HG02938 (cell line): Measurements from ENCODE around the gene MPLKIP.
"Not testable (repeated sequence)": the region's sequence is repeated elsewhere in the genome, so short reads cannot be mapped to it uniquely, and the experiment has no call there.

Source experiments
- ATAC-seq: cut with Tn5 transposase; IDR thresholded peaks from one replicate; pipeline ENCODE4 v1.9.1; 2021; ENCODE audit warnings: mild to moderate bottlenecking, moderate library complexity; ENCODE audit not compliant: unreplicated experiment

The MPLKIP gene

GRCh38 chr7:40133561-40134427, 628 bp downstream of the MPLKIP start:
- peak; percentile 47 for ATAC-seq

GRCh38 chr7:40122940-40123254, 11.5 kb downstream of the MPLKIP start:
- ATAC-seq = no peak

GRCh38 chr7:40122100-40122939, 12.1 kb downstream of the MPLKIP start:
- ATAC-seq = not testable (repeated sequence)

GRCh38 chr7:40120020-40120419, 14.4 kb downstream of the MPLKIP start:
- no peak for ATAC-seq

- ATAC-seq = not testable (repeated sequence)
Observed at GRCh38 chr7:40118201-40118600, 16.2 kb downstream of the MPLKIP start.

GRCh38 chr7:40117199-40117598, 17.2 kb downstream of the MPLKIP start:
- not testable (repeated sequence) for ATAC-seq

GRCh38 chr7:40115936-40116335, 18.5 kb downstream of the MPLKIP start:
- ATAC-seq = no peak

GRCh38 chr7:40105879-40106473, 28.4 kb downstream of the MPLKIP start:
- ATAC-seq = no peak

GRCh38 chr7:40102897-40103296, 31.5 kb downstream of the MPLKIP start:
- ATAC-seq = no peak

GRCh38 chr7:40101201-40101600, 33.2 kb downstream of the MPLKIP start:
- no peak for ATAC-seq

- ATAC-seq = no peak
Observed at GRCh38 chr7:40099837-40100236, 34.6 kb downstream of the MPLKIP start.

- ATAC-seq = no peak
Observed at GRCh38 chr7:40098810-40099209, 35.6 kb downstream of the MPLKIP start.

GRCh38 chr7:40097728-40098127, 36.7 kb downstream of the MPLKIP start:
- no peak for ATAC-seq

GRCh38 chr7:40095695-40096327, 38.6 kb downstream of the MPLKIP start:
- no peak for ATAC-seq

GRCh38 chr7:40095230-40095629, 39.2 kb downstream of the MPLKIP start:
- no peak for ATAC-seq

- no peak for ATAC-seq
Observed at GRCh38 chr7:40093631-40094350, 40.6 kb downstream of the MPLKIP start.

GRCh38 chr7:40092182-40092581, 42.2 kb downstream of the MPLKIP start:
- no peak for ATAC-seq

GRCh38 chr7:40077849-40078248, 56.6 kb downstream of the MPLKIP start:
- no peak for ATAC-seq
